ENCODE measurements around the gene ENOX2.

ENOX2 gene

GRCh38 chrX:130738638-130739195, 164.3 kb downstream of the ENOX2 start:
- Histone ChIP-seq H3K4me1 (ENCODE audit: insufficient read depth, low read length, poor library complexity, severe bottlenecking) (no peaks in the 10 kb centered on the region), H3K9me2 (replicated peaks; ENCODE audit: low read depth, low read length) (no peaks in the 10 kb centered on the region), H3K4me3 (ENCODE audit: low read length, poor library complexity, severe bottlenecking) (no peak overlapping the region), H3K36me3 (ENCODE audit: insufficient read depth, low read length) (no peaks in the 10 kb centered on the region), H3K9me3 (ENCODE audit: insufficient read depth, low read depth, low read length) (no peaks in the 10 kb centered on the region), H3K27me3 (ENCODE audit: insufficient read depth, low read length, poor library complexity, severe bottlenecking) (no peaks in the 10 kb centered on the region), H3K79me2 (ENCODE audit: insufficient read depth, low read length) (no peaks in the 10 kb centered on the region), H3K9ac (ENCODE audit: low read depth, low read length, poor library complexity, severe bottlenecking) (no peak overlapping the region), H3F3A (ENCODE audit: low read depth) (no peaks in the 10 kb centered on the region), H4K20me1 (ENCODE audit: insufficient read depth, low read length, poor library complexity, severe bottlenecking) (no peaks in the 10 kb centered on the region), H2AFZ (ENCODE audit: low read length) (no peak overlapping the region), H3K4me2 (ENCODE audit: low read depth, low read length, poor library complexity, severe bottlenecking) (no peak overlapping the region)
- TF ChIP-seq CTCF (conservative IDR thresholded peaks at IDR 0.05; ENCODE audit: low read length) = no peak
- TF ChIP-seq EZH2phosphoT487 (IDR thresholded peaks at IDR 0.05; ENCODE audit: borderline replicate concordance) = no peak

GRCh38 chrX:130734713-130735112, 168.3 kb downstream of the ENOX2 start:
- H3F3A ChIP-seq (ENCODE audit: low read depth) = no peaks in the 10 kb centered on the region
- no peak overlapping the region for H3K9ac ChIP-seq (ENCODE audit: low read depth, low read length, poor library complexity, severe bottlenecking)
- H4K20me1 ChIP-seq (ENCODE audit: insufficient read depth, low read length, poor library complexity, severe bottlenecking) = no peaks in the 10 kb centered on the region
- TF ChIP-seq CTCF (conservative IDR thresholded peaks at IDR 0.05; ENCODE audit: low read length) = no peak
- TF ChIP-seq EZH2phosphoT487 (IDR thresholded peaks at IDR 0.05; ENCODE audit: borderline replicate concordance) = no peak
- no peaks in the 10 kb centered on the region for H3K36me3 ChIP-seq (ENCODE audit: insufficient read depth, low read length)
- no peak overlapping the region for H3K4me2 ChIP-seq (ENCODE audit: low read depth, low read length, poor library complexity, severe bottlenecking)
- no peak overlapping the region for H3K4me3 ChIP-seq (ENCODE audit: low read length, poor library complexity, severe bottlenecking)
- no peaks in the 10 kb centered on the region for H3K79me2 ChIP-seq (ENCODE audit: insufficient read depth, low read length)
- no peaks in the 10 kb centered on the region for H3K4me1 ChIP-seq (ENCODE audit: insufficient read depth, low read length, poor library complexity, severe bottlenecking)
- no peaks in the 10 kb centered on the region for H3K27me3 ChIP-seq (ENCODE audit: insufficient read depth, low read length, poor library complexity, severe bottlenecking)
- no peak overlapping the region for H2AFZ ChIP-seq (ENCODE audit: low read length)
- no peaks in the 10 kb centered on the region for H3K9me2 ChIP-seq (replicated peaks; ENCODE audit: low read depth, low read length)
- H3K9me3 ChIP-seq (ENCODE audit: insufficient read depth, low read depth, low read length) = no peaks in the 10 kb centered on the region

- H3K9ac ChIP-seq (ENCODE audit: low read depth, low read length, poor library complexity, severe bottlenecking) = no peak overlapping the region
- no peak for TF ChIP-seq EZH2phosphoT487 (IDR thresholded peaks at IDR 0.05; ENCODE audit: borderline replicate concordance)
- no peak for TF ChIP-seq CTCF (conservative IDR thresholded peaks at IDR 0.05; ENCODE audit: low read length)
- H4K20me1 ChIP-seq (ENCODE audit: insufficient read depth, low read length, poor library complexity, severe bottlenecking) = no peaks in the 10 kb centered on the region
- no peaks in the 10 kb centered on the region for H3K79me2 ChIP-seq (ENCODE audit: insufficient read depth, low read length)
- H2AFZ ChIP-seq (ENCODE audit: low read length) = no peak overlapping the region
- no peak overlapping the region for H3K4me3 ChIP-seq (ENCODE audit: low read length, poor library complexity, severe bottlenecking)
- H3K27me3 ChIP-seq (ENCODE audit: insufficient read depth, low read length, poor library complexity, severe bottlenecking) = no peaks in the 10 kb centered on the region
- no peaks in the 10 kb centered on the region for H3K9me3 ChIP-seq (ENCODE audit: insufficient read depth, low read depth, low read length)
- no peak overlapping the region for H3K4me2 ChIP-seq (ENCODE audit: low read depth, low read length, poor library complexity, severe bottlenecking)
- H3K4me1 ChIP-seq (ENCODE audit: insufficient read depth, low read length, poor library complexity, severe bottlenecking) = no peaks in the 10 kb centered on the region
- H3K36me3 ChIP-seq (ENCODE audit: insufficient read depth, low read length) = no peaks in the 10 kb centered on the region
- no peaks in the 10 kb centered on the region for H3F3A ChIP-seq (ENCODE audit: low read depth)
- H3K9me2 ChIP-seq (replicated peaks; ENCODE audit: low read depth, low read length) = no peaks in the 10 kb centered on the region
Measured at GRCh38 chrX:130728208-130728607, 174.8 kb downstream of the ENOX2 start.
